Vagina (tissue), 2 donors: ENCODE results near the gene EWSR1. TPM values are rescaled to one million over a fixed set of nuclear protein-coding genes. Genes with fewer than 3 reads are reported as not detected.

ENCODE experiments used
- DNase-seq, 2 donors: peaks; one replicate each; pipeline ENCODE4 v3.0.0-alpha.2; 2017; ENCODE audit errors: extremely low spot score in 2 of 2
- H3K27ac ChIP-seq: fragments of 200-600 bp; sonication (generic); one replicate; pipeline ENCODE4 v1.5.1; 2019
- H3K27me3 ChIP-seq: fragments of 200-600 bp; sonication (generic); one replicate; pipeline ENCODE4 v1.5.1; 2019
- H3K36me3 ChIP-seq, 2 donors: fragments of 200-600 bp; sonication (generic); one replicate each; pipeline ENCODE4 v1.5.1; 2017 to 2019
- H3K4me1 ChIP-seq: fragments of 200-600 bp; sonication (generic); one replicate; pipeline ENCODE4 v1.5.1; 2019
- H3K4me3 ChIP-seq, 2 donors: fragments of 200-600 bp; sonication (generic); 1 replicate in 1 of 2; 2 replicates in 1 of 2; pipeline ENCODE4 v1.5.1; 2016 to 2019
- H3K9me3 ChIP-seq: fragments of 200-600 bp; sonication (generic); one replicate; pipeline ENCODE4 v1.5.1; 2019
- CTCF ChIP-seq, 3 experiments: fragments of 450-650 bp in 2 of 3; fragments of 200-600 bp in 1 of 3; sonication (generic) in 1 of 3; IDR thresholded peaks; one replicate each; pipeline ENCODE4 v1.5.1; 2017 to 2019; ENCODE audit warnings: antibody characterized with exemption in 3 of 3, mild to moderate bottlenecking in 2 of 3, moderate library complexity in 2 of 3
- POLR2A ChIP-seq, 2 donors: fragments of 450-650 bp; IDR thresholded peaks; one replicate each; pipeline ENCODE4 v1.6.1; 2017; ENCODE audit warnings: antibody characterized with exemption in 2 of 2, mild to moderate bottlenecking in 2 of 2, moderate library complexity in 2 of 2
- POLR2AphosphoS5 ChIP-seq, 2 donors: sonication (generic); formaldehyde crosslinking; IDR thresholded peaks; one replicate each; pipeline ENCODE4 v1.9.0; 2017; ENCODE audit warnings: antibody characterized with exemption in 2 of 2, mild to moderate bottlenecking in 2 of 2, low read depth in 1 of 2; ENCODE audit not compliant: insufficient read depth in 1 of 2
- intact Hi-C: fragments of 100-400 bp; cut with DNase I; formaldehyde crosslinking; loops from one replicate; pipeline ENCODE4 v1.15.1; 2023
- total RNA-seq: library from RNA; depleted of rRNA; stranded (reverse); fragments of >200 nt; gene quantifications from one replicate; pipeline ENCODE4 v1.2.3, GENCODE V29; 2016

EWSR1 gene
- total RNA-seq, 1 donor from 2014 or later: 164 TPM

GRCh38 chr22:29299136-29299900 is 31.2 kb downstream of the EWSR1 start:
- peak in 1 of 2 donors; percentile 96 for DNase-seq
- Histone ChIP-seq H3K4me3 (no peak overlapping the region), H3K27ac (no peak overlapping the region), H3K36me3 (peaks cover 2 to 56% of the 10 kb centered on the region in 2 donors), H3K4me1 (no peaks in the 10 kb centered on the region), H3K27me3 (no peaks in the 10 kb centered on the region), H3K9me3 (no peaks in the 10 kb centered on the region)
- intact Hi-C loops: no loop called here
- no peak for TF ChIP-seq POLR2AphosphoS5 (IDR thresholded peaks at IDR 0.05; ENCODE audit: insufficient read depth in 1 of 2, low read depth in 1 of 2)
- no peak for TF ChIP-seq POLR2A (IDR thresholded peaks at IDR 0.05)
- TF ChIP-seq CTCF (IDR thresholded peaks at IDR 0.05): no peak

GRCh38 chr22:29300467-29300806 is 32.4 kb downstream of the EWSR1 start:
- TF ChIP-seq POLR2AphosphoS5 (IDR thresholded peaks at IDR 0.05; ENCODE audit: insufficient read depth in 1 of 2, low read depth in 1 of 2) (no peak), POLR2A (IDR thresholded peaks at IDR 0.05) (no peak), CTCF (IDR thresholded peaks at IDR 0.05) (no peak)
- no peak overlapping the region for H3K4me3 ChIP-seq
- no peaks in the 10 kb centered on the region for H3K9me3 ChIP-seq
- intact Hi-C loops: loop anchor here (2.0 kb wide), 1 partner anchor 58 kb away; no protein-coding TSS in a partner anchor
- no peak overlapping the region for H3K27ac ChIP-seq
- H3K36me3 ChIP-seq: peaks cover 2 to 45% of the 10 kb centered on the region in 2 donors
- H3K27me3 ChIP-seq: no peaks in the 10 kb centered on the region
- no peak for DNase-seq
- no peaks in the 10 kb centered on the region for H3K4me1 ChIP-seq

- Histone ChIP-seq H3K4me1 (no peaks in the 10 kb centered on the region), H3K4me3 (no peak overlapping the region), H3K27me3 (no peaks in the 10 kb centered on the region), H3K36me3 (peaks cover 2 to 39% of the 10 kb centered on the region in 2 donors), H3K27ac (no peak overlapping the region), H3K9me3 (no peaks in the 10 kb centered on the region)
- intact Hi-C loops: loop anchor here (2.0 kb wide), 1 partner anchor 58 kb away; no protein-coding TSS in a partner anchor
- no peak for TF ChIP-seq CTCF (IDR thresholded peaks at IDR 0.05)
- no peak for TF ChIP-seq POLR2AphosphoS5 (IDR thresholded peaks at IDR 0.05; ENCODE audit: insufficient read depth in 1 of 2, low read depth in 1 of 2)
- no peak for TF ChIP-seq POLR2A (IDR thresholded peaks at IDR 0.05)
- DNase-seq: no peak
These were observed 32.9 kb downstream of the EWSR1 start for GRCh38 chr22:29300807-29301601.

- H3K27ac ChIP-seq: no peak overlapping the region
- intact Hi-C loops: loop anchor here (2.0 kb wide), 1 partner anchor 57 kb away; no protein-coding TSS in a partner anchor
- H3K4me1 ChIP-seq: no peaks in the 10 kb centered on the region
- H3K36me3 ChIP-seq: peaks cover 2 to 31% of the 10 kb centered on the region in 2 donors
- H3K9me3 ChIP-seq: no peaks in the 10 kb centered on the region
- TF ChIP-seq POLR2AphosphoS5 (IDR thresholded peaks at IDR 0.05; ENCODE audit: insufficient read depth in 1 of 2, low read depth in 1 of 2): no peak
- TF ChIP-seq CTCF (IDR thresholded peaks at IDR 0.05): no peak
- no peak for TF ChIP-seq POLR2A (IDR thresholded peaks at IDR 0.05)
- H3K4me3 ChIP-seq: no peak overlapping the region
- no peaks in the 10 kb centered on the region for H3K27me3 ChIP-seq
- no peak for DNase-seq
These were observed 33.8 kb downstream of the EWSR1 start for GRCh38 chr22:29301716-29302401.
